Measurements from ENCODE around the gene UBXN6.
A peak's percentile ranks its signal among the peaks of the same experiment; 100 is the strongest.

The UBXN6 gene

DNA sequence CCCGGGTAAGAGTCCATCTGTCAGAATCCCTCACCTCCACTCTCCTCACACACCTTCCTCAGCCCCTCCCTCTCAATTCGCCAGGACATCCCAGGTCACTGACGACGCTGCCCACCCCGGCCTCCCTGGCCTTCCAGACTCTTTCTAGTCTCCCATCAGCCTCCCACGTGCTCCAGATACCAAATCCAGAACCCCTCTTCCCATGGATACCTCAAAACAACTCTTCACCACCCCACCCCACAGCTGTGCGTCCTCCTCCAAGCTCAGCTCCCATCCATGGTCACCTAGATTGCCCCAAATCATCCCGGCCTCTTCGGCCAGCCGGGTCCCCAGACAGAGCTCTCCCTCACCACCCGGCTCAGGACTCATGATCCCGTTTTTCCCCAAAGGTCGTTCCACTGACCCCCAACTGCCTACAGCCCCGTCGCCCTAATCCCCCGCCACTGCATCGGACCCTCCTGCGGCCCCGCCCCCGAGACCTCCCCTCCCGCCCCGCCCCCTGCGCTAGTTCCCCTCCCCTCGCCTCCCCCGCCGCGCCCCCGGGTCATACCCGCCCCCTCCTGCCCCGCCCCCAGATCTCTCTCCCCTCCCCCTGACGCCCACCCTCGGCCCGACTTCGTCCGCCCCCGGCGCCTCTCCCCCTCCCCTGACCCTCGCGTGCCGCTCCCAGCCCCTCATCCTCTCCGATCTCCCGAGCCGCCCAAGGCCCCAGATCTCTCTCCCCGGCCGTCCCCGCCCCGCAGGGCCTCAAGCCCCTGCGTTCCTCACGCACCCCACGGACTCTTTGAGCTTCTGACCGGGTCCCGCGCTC is 546 bp downstream of the UBXN6 start:
- peak in 1 of 2 donors; percentile 25 for DNase-seq (ENCODE audit: low read depth in 2 of 2)

GRCh38 chr19:4456476-4456842 is 1.1 kb downstream of the UBXN6 start:
- no peak for DNase-seq (ENCODE audit: low read depth in 2 of 2)

- DNase-seq (ENCODE audit: low read depth in 2 of 2), result no peak
Measured at GRCh38 chr19:4455719-4456475, 1.7 kb downstream of the UBXN6 start.

- no peak for DNase-seq (ENCODE audit: low read depth in 2 of 2)
Measured at GRCh38 chr19:4454747-4455718, 2.6 kb downstream of the UBXN6 start.

DNA sequence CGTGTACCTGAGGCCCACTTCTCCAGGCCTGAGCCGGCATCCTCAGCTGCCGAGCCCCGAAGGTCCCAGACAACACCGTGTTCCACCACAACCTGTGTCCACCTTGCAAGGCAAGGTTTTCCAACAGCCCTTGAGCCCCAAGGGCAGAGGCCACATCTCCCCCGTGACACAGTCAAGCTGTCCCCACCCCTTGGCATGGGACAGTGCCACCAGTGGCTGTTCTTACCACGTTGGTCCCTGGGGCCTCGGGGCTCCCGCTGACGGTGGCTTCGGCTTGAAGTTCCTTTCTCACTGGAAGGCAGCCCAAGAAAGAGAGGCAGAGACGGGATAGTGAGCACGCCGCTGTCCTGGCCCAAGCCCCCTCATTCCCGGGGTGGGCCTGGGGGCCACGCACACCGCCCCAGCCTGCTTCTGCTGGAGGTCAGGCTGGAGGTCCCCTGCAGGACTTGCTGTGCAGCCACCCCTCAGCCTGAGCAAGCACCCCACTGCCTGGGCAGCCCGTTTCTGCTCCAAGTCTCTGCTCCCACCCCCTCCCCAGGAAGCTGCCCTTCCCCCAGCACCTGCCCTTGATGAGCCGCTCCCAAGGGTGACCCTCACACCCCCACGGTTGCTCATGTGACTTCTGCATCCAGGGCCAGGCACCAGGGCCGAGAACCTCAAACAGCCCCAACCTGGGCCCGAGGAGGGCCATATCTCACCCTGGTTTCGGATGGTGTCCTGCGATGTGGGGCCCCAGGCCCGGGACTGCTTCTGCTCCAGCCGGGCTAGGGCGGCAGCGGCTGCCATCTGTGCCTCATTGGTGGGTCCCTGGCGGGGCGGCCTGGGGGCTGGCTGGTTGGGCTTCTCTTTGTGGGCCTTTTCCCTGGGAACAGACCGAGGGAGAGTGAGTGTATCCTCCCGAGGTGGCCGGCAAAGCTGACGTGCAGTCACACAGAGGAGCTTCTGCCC is 4.1 kb downstream of the UBXN6 start:
- DNase-seq (ENCODE audit: low read depth in 2 of 2), result no peak

- no peak for DNase-seq (ENCODE audit: low read depth in 2 of 2)
Measured at GRCh38 chr19:4452230-4452990, 5.2 kb downstream of the UBXN6 start.

- no peak for DNase-seq (ENCODE audit: low read depth in 2 of 2)
Measured at GRCh38 chr19:4449639-4450028, 8.0 kb downstream of the UBXN6 start.

DNA sequence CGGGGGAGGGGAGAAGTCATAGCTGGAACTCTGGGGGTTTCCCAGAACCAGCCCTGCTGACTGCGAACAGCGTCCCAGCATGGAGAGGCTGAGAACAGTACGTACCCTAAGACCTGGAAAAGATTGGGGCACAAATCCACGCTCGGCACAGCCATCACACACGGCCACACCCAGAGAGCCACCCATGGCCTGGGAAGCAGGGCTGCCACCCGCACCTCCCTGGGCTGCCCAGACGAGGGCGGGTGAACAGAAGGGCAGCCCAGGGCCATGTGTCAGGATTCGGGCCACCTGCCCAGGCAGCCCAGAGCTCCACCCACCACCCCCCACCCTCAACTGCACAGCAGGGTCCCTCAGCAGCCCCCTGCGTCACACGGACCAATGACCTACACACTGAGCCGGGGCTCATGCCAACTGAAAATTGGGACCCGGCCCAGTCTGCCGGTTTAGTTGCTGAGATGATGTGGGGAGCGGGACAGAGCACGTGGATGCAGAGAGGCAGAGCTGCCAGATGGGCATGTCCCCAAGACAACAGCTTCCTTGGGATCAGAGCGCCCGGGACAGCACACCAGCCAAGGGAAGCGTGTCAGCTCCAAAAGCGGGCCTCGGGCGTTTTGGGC is 8.5 kb downstream of the UBXN6 start:
- no peak for DNase-seq (ENCODE audit: low read depth in 2 of 2)

DNA sequence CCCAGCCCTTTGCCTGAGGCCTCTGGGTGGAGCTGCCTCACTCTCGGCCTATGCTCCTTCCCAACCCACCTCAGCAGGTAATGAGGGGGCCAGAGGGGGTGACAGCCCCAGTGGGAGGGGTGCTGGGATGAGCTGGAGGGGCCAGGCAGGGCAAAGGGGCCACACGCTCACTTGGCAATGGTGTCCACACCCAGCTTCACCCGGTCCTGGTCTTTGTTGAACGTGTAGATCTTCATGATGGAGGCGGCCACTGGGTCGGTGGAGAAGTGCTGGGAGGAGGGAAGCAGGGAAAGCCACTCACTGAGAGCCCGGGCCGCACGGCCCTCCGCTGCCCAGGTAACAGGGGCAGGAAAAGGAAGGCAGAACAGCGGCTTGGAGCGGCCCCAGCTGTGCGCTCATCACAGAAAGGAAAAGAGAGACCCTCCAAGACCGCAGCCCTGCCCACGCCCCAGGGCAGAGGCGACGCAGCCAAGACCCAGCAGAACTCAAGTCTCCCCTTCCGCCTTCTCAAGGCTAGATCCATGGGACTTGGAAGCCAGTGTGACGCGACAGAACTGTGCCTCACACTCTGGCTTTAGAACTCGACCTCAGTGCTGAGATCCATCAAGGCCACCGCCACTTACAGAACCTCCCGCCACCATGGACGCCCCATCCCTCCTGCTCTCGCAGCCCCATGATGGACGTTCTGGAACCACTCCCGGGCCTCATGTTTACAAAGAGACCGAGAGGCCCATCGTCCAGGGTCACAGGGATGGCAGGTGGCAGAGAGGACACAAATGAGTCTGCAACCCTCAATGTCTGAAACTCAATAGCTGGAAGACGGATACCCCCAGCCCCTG is 9.2 kb downstream of the UBXN6 start:
- no peak for DNase-seq (ENCODE audit: low read depth in 2 of 2)

GRCh38 chr19:4447327-4448146 is 10.1 kb downstream of the UBXN6 start:
- no peak for DNase-seq (ENCODE audit: low read depth in 2 of 2)

DNA sequence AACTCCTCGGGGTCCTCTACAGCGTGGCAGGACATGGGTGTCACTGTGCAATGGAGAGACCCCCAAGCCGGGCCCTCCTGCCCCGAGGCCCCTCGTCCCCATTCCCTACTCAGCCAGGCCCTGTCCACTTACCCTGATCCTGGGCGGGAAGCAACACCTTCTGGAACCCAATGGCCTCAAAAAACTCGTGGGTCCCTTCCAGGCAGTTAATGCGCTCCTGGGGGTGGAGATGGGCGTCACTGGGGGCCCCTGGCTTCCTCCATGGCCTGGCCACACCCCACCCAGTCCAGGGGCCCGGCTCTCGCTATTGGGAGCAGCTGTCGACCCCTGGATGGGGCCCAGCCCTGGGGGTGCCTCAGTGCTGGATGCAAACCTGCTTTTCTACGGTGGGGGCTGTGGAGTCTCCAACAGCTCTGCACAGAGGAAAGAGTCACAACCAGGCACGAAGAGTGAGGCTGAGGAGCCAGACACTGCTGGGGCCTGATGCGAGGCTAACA is 10.8 kb downstream of the UBXN6 start:
- DNase-seq (ENCODE audit: low read depth in 2 of 2), result no peak

DNA sequence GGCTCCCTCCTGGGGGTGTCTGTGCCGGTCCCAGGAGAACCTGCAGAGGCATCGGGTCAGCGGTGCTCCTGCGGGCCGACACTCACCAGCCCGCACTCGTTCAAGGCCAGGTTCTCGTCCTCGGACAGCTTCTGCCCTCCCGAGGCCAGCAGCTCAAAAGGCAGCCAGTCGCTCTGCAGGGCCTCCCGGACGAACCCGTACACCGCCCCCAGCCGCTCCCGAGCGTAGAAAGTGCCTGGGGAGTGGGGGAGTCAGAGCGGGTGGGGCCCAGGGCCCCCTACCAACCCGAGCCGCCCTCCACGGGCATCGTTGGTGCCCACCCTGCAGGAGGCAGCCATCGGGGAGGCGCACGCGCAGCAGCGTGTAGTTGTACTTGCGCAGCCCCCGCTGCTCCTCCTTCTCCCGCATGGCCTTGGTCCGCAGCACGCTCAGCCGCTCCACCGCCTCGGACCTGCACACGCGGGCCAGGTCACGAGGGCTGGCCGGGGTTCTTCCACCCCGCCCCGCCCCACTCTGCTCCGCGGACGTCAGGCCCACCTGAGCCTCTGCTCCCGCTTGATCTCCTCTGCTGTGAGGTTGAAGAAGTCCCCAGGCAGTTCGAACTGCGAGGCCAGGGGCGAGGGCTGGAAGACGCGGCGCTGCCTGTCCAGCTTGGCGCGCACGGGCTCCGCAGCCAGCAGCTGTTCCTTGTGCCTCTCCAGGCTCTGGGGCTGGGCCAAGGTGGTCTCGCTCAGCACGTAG is 11.5 kb downstream of the UBXN6 start:
- no peak for DNase-seq (ENCODE audit: low read depth in 2 of 2)

- no peak for DNase-seq (ENCODE audit: low read depth in 2 of 2)
Measured at GRCh38 chr19:4444765-4445741, 12.5 kb downstream of the UBXN6 start.

DNA sequence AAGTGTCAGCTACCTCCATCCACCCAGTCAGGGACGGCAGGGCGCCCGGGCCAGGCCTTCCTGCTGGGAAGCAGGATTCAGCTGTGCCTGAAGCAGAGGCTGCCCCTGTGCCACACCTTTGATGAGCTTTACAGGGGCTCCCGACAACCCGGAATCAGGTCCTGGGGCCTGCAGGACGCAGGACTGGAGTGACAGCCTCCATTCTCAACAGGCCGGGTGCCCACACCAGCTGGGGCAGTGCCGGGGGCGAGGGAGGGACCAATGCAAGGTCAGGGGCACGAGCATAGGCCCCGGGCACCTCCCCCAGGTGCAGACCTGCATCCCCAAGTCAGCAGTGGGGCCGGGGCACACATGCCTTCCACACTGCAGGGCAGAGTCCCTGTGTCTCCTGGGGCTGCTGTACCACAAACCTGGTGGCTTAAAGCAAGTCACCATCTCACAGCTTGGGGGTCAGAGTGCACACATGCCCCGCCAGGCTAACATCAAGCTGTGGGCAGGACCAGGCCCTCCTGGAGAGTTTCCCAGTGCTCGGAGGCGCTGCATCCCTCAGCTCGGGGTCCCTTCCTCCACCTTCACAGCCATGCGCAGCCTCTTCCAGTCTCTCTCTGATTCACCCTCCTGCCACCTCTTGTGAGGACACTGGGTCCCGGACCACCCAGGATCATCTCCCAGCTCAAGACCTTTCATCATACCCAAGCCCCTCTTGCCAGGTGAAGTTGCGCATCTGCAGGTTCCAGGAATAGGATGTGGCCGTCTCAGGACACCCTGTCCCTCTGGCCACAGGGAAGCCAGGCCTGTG is 13.4 kb downstream of the UBXN6 start:
- no peak for DNase-seq (ENCODE audit: low read depth in 2 of 2)

DNA sequence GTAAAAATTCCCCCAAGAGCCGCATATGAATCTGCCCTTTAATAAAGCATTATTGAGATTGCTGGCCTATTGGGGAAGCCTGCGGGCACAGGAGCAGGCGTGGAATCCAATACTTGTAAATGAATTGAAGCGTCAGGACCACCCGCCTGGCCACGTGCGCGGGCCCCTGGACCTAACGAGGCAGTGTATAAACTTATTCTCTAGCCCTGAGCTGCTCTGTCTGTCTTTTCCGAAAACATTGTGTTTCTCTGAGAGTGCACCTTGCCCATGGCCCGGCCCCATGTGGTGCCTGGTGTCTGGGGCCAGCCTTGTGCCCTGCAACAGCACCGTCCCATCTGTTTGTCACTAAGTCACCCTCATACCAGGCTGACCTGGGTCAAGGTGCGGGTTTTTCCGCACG is 14.4 kb downstream of the UBXN6 start:
- no peak for DNase-seq (ENCODE audit: low read depth in 2 of 2)
